Psoas muscle (tissue), 8 donors: ENCODE results near the gene ZCCHC14. TPM values are rescaled to one million over a fixed set of nuclear protein-coding genes. Genes with fewer than 3 reads are reported as not detected.

Experiments
- ATAC-seq, 4 donors: fragments of 200-7000 bp; cut with Tn5 transposase; one replicate each; pipeline ENCODE4 v1.9.1; 2020; ENCODE audit warnings: moderate library complexity in 3 of 4, mild to moderate bottlenecking in 2 of 4
- DNase-seq, 2 donors: peaks; one replicate each; pipeline ENCODE4 v3.0.0-alpha.2; 2020
- H3K27ac ChIP-seq: fragments of 200-600 bp; one replicate; pipeline ENCODE4 v1.8.0; 2022
- H3K27me3 ChIP-seq, 3 donors: fragments of 200-600 bp in 1 of 3; one replicate each; pipeline versions ENCODE4 v1.6.1 to v1.8.0; 2013 to 2022; ENCODE audit warnings: low read length in 2 of 3, mild to moderate bottlenecking in 2 of 3, moderate library complexity in 1 of 3; ENCODE audit not compliant: insufficient read depth in 3 of 3
- H3K36me3 ChIP-seq, 2 donors: fragments of 200-600 bp in 1 of 2; one replicate each; pipeline versions ENCODE4 v1.6.1 to v1.8.0; 2013 to 2022; ENCODE audit warnings: low read depth in 1 of 2, mild to moderate bottlenecking in 1 of 2, moderate library complexity in 1 of 2; ENCODE audit not compliant: insufficient read depth in 1 of 2
- H3K4me1 ChIP-seq: fragments of 200-600 bp; one replicate; pipeline ENCODE4 v1.8.0; 2022
- H3K4me3 ChIP-seq: fragments of 200-600 bp; one replicate; pipeline ENCODE4 v1.8.0; 2022; ENCODE audit warnings: mild to moderate bottlenecking
- H3K9me3 ChIP-seq: fragments of 200-600 bp; one replicate; pipeline ENCODE4 v1.8.0; 2022
- CTCF ChIP-seq: fragments of 200-600 bp; IDR thresholded peaks from one replicate; pipeline ENCODE4 v1.8.0; 2022; ENCODE audit warnings: antibody characterized with exemption
- whole genome bisulfite sequencing, 3 donors: extraction: QIAGEN DNeasy Blood & Tissue Kit; methylation state at CpG; one replicate each; pipeline versions ENCODE4 v1.1.6 to v1.1.7; 2013; 5-methylcytosine and 5-hydroxymethylcytosine counted together
- intact Hi-C, 2 donors: fragments of 100-400 bp; cut with DNase I; formaldehyde crosslinking; loops; one replicate each; pipeline versions ENCODE4 v1.11.0 to v1.14.2; 2022
- polyA plus RNA-seq, 3 donors: library from polyadenylated mRNA; stranded (reverse); fragments of 200-250 nt; gene quantifications; one replicate each; pipeline ENCODE4 v1.2.3, GENCODE V29; 2013
- total RNA-seq, 4 donors: library from RNA; stranded (reverse); fragmentation: NEBNext Ultra II Directional in 2 of 4; extraction: Animal tissue kit (Norgen Biotek cat#: 25700) in 2 of 4; gene quantifications; one replicate each; pipeline versions ENCODE4 v1.2.1 to v1.2.4, GENCODE V29; 2021 to 2023
- donor health status: healthy with polysubstance abuse.
- donor health status: DM: no; HTN: no; CAD: no; lungs with moderate emphysema.
- donor health status: Bipolar disorder and iron deficiency.
- donor health status: healthy.
- donor health status: DM: yes; HTN: yes; CAD: no.
- donor health status: DM: no; HTN: no; CAD: no.
- donor health status: DM: no; HTN: no; CAD: no.
- donor health status: DM: yes; HTN: yes; CAD: no.

ZCCHC14 gene
- total and polyA plus RNA-seq, 7 donors: 5.8 to 17.3 (median 14.6) TPM

DNA sequence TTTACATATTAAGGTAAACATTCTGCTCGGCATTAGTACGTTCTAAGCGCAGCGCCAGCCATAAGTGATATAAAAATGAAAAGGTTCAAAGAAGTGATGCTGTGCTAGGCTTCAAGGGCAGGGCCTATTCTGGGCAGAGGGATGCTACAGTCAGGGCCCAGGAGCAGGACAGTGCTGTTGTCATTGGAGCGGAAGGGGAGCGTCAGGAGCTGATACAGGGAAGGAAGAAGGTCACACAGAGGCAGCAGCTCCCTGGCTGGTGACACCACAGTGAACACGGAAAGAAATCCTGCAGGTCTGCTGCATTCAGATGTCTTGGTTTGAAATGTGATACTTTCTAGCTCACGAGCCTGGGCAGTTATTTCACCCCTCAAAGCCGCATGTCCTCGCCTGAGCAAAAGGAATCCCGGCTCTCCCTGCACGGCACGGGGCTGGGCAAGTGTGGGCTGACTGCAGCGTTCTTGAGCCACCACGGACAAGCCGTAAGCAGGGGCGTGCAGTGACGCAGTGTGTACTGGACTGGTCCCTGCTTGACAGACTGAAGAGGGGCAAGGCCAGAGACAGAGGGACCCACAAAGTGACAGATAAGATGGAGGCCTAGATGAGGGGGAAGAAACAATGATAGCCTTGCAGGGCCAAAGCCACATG lies 41.1 kb downstream of the ZCCHC14 start:
- Histone ChIP-seq H3K4me1 (peaks cover 6% of the 10 kb centered on the region), H3K4me3 (no peak overlapping the region), H3K27me3 (no peaks in the 10 kb centered on the region), H3K9me3 (no peaks in the 10 kb centered on the region), H3K27ac (no peak overlapping the region), H3K36me3 (peaks cover 0 to 31% of the 10 kb centered on the region in 2 donors)
- WGBS, 3 donors: 68 to 80% (median 74%) methylated on average over 18 of the region's 18 CpGs
- no peak for TF ChIP-seq CTCF
- DNase-seq: no peak
- peak in 3 of 4 donors; percentile 31 to 51 (median 47) for ATAC-seq
- intact Hi-C loops: no loop called here

- Histone ChIP-seq H3K9me3 (peaks cover 2% of the 10 kb centered on the region), H3K4me3 (no peak overlapping the region), H3K27ac (no peak overlapping the region), H3K4me1 (peaks cover 6% of the 10 kb centered on the region), H3K36me3 (peaks cover 0 to 43% of the 10 kb centered on the region in 2 donors), H3K27me3 (no peaks in the 10 kb centered on the region)
- WGBS, 3 donors: 98% methylated on average over 12 of the region's 12 CpGs
- no peak for ATAC-seq
- TF ChIP-seq CTCF: no peak
- no peak for DNase-seq
- intact Hi-C loops: no loop called here
Observed at GRCh38 chr16:87448866-87449265, 44.0 kb downstream of the ZCCHC14 start.

GRCh38 chr16:87447323-87447722 lies 45.5 kb downstream of the ZCCHC14 start:
- peaks cover 0 to 39% of the 10 kb centered on the region in 2 donors for H3K36me3 ChIP-seq
- H3K27ac ChIP-seq: no peak overlapping the region
- TF ChIP-seq CTCF: no peak
- no peaks in the 10 kb centered on the region for H3K27me3 ChIP-seq
- intact Hi-C loops: no loop called here
- H3K9me3 ChIP-seq: peaks cover 5% of the 10 kb centered on the region
- 93 to 95% (median 94%) methylated on average over 6 of the region's 6 CpGs for WGBS, 3 donors
- no peak overlapping the region for H3K4me3 ChIP-seq
- DNase-seq (no peak), ATAC-seq (no peak)
- H3K4me1 ChIP-seq: peaks cover 15% of the 10 kb centered on the region

DNA sequence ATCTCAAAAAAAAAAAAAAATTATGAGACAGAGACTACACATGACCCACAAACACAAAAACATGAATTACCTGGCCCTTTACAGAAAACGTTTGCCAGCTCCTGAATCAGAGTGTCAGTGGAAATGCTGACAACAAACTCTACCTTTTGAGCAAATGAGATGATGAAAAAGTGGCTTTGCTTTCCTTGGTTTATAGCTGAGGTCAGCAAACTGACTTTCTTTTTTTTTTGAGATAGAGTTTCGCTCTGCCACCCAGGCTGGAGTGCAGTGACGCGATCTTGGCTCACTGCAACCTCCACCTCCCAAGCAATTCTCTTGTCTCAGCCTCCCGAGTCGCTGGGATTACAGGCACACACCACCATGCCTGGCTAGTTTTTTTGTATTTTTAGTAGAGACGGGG lies 46.3 kb downstream of the ZCCHC14 start:
- Histone ChIP-seq H3K27ac (no peak overlapping the region), H3K27me3 (no peaks in the 10 kb centered on the region), H3K36me3 (peaks cover 0 to 39% of the 10 kb centered on the region in 2 donors), H3K4me3 (no peak overlapping the region), H3K9me3 (peaks cover 5% of the 10 kb centered on the region), H3K4me1 (peaks cover 16% of the 10 kb centered on the region)
- TF ChIP-seq CTCF: no peak
- intact Hi-C loops: no loop called here
- 95 to 97% (median 95%) methylated on average over 7 of the region's 7 CpGs for WGBS, 3 donors
- no peak for ATAC-seq
- no peak for DNase-seq

DNA sequence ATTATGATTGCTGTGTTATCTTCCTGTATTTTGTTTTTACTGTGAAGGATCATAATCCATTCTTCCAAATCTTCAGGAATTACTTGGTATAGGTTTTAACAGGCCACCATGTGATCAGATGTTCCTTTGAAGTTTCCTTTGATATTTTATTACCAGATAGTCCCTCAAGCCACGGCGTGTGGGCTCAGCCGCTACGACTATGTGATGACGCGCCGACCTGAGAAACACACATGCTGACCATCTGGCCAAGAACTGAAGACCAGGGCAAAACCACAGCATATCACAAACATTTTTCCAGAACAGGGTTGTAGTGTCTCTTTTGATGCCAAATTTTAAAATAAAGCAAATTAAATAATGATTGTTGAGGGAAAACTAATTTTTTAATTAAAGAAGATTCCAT lies 47.3 kb downstream of the ZCCHC14 start:
- Histone ChIP-seq H3K9me3 (peaks cover 5% of the 10 kb centered on the region), H3K4me1 (peaks cover 15% of the 10 kb centered on the region), H3K27ac (no peak overlapping the region), H3K4me3 (no peak overlapping the region), H3K36me3 (peaks cover 0 to 39% of the 10 kb centered on the region in 2 donors), H3K27me3 (no peaks in the 10 kb centered on the region)
- intact Hi-C loops: no loop called here
- ATAC-seq (no peak), DNase-seq (peak in 1 of 2 donors; percentile 25)
- TF ChIP-seq CTCF: no peak
- 79 to 89% (median 84%) methylated on average over 7 of the region's 7 CpGs for WGBS, 3 donors
